Activated B cell treated with CpG ODN at 0.5 μM for 24 hours (primary cell): ENCODE measurements around the gene CACNG4. TPM values are rescaled to one million over a fixed set of nuclear protein-coding genes. Genes with fewer than 3 reads are reported as not detected.

Experiments used
- ATAC-seq: fragments of 200-7000 bp; cut with Tn5 transposase; one replicate; pipeline ENCODE4 v1.10.0; 2021; ENCODE audit warnings: low read depth, mild to moderate bottlenecking, moderate library complexity
- CTCF ChIA-PET: fragments of 350-600 bp; sonication (Branson Sonifier 250); formaldehyde crosslinking; loops from one replicate; lab custom pipeline; 2021; ENCODE audit warnings: antibody characterized with exemption; lab: Charles Lee
- POLR2A ChIA-PET: fragments of 350-600 bp; sonication (Branson Sonifier 250); formaldehyde crosslinking; loops from one replicate; lab custom pipeline; 2021; ENCODE audit warnings: antibody characterized with exemption; lab: Charles Lee
- DNase-seq: peaks from one replicate; pipeline ENCODE4 v3.0.0; 2022
- H3K27ac Mint-ChIP-seq: one replicate; pipeline ENCODE4 v1.8.0; 2020; ENCODE audit warnings: mixed read lengths
- H3K27me3 Mint-ChIP-seq: one replicate; pipeline ENCODE4 v1.8.0; 2021; ENCODE audit warnings: mixed read lengths
- H3K36me3 Mint-ChIP-seq: one replicate; pipeline ENCODE4 v1.8.0; 2021; ENCODE audit warnings: low read depth, mixed read lengths
- H3K4me1 Mint-ChIP-seq: one replicate; pipeline ENCODE4 v1.8.0; 2021; ENCODE audit warnings: mixed read lengths
- H3K4me3 Mint-ChIP-seq: one replicate; pipeline ENCODE4 v1.8.0; 2020; ENCODE audit warnings: mild to moderate bottlenecking, mixed read lengths
- H3K9me3 Mint-ChIP-seq: one replicate; pipeline ENCODE4 v1.8.0; 2020; ENCODE audit warnings: mixed read lengths
- CTCF ChIP-seq: fragments of 200-600 bp; IDR thresholded peaks from one replicate; pipeline ENCODE4 v1.8.0; 2022; ENCODE audit warnings: antibody characterized with exemption, mild to moderate bottlenecking
- intact Hi-C: fragments of 100-400 bp; cut with micrococcal nuclease; formaldehyde crosslinking; loops from one replicate; pipeline ENCODE4 v1.15.1; 2024
- total RNA-seq: library from RNA; stranded (reverse); gene quantifications from 2 replicates; pipeline ENCODE4 v1.2.3, GENCODE V29; 2022

Gene CACNG4
- not detected in 2 replicates for total RNA-seq

- CTCF ChIA-PET, result no interaction called here
- POLR2A ChIA-PET, result no interaction called here
- intact Hi-C loops, result no loop called here
- no peak for ATAC-seq
- peaks cover 18% of the 10 kb centered on the region for H3K4me1 Mint-ChIP-seq
- H3K27ac Mint-ChIP-seq, result no peak within 1 kb of the TSS
- H3K27me3 Mint-ChIP-seq, result peaks cover 56% of the 10 kb centered on the region
- no peak for TF ChIP-seq CTCF
- DNase-seq, result no peak
- H3K36me3 Mint-ChIP-seq, result no peaks in the 10 kb centered on the region
- peak within 1 kb of the TSS; percentile 61 for H3K4me3 Mint-ChIP-seq
- no peaks in the 10 kb centered on the region for H3K9me3 Mint-ChIP-seq
Measured at GRCh38 chr17:66963909-66964771, at the start of gene CACNG4. CACNG4 (plus strand) TSS chr17:66964707; CDS start chr17:66964912, 205 bp downstream.

GRCh38 chr17:66915204-66915611, 49.3 kb upstream of the CACNG4 start:
- intact Hi-C loops, result no loop called here
- no peak for TF ChIP-seq CTCF
- H3K4me3 Mint-ChIP-seq, result no peak overlapping the region
- peaks cover 15% of the 10 kb centered on the region for H3K27me3 Mint-ChIP-seq
- ATAC-seq (no peak), DNase-seq (no peak)
- no peaks in the 10 kb centered on the region for H3K4me1 Mint-ChIP-seq
- H3K27ac Mint-ChIP-seq, result no peak overlapping the region
- no peaks in the 10 kb centered on the region for H3K36me3 Mint-ChIP-seq
- peaks cover 7% of the 10 kb centered on the region for H3K9me3 Mint-ChIP-seq
- POLR2A ChIA-PET, result no interaction called here
- CTCF ChIA-PET, result no interaction called here

- DNase-seq, result no peak
- POLR2A ChIA-PET, result no interaction called here
- Mint-ChIP-seq H3K27ac (no peak overlapping the region), H3K4me3 (no peak overlapping the region), H3K36me3 (no peaks in the 10 kb centered on the region), H3K27me3 (peaks cover 15% of the 10 kb centered on the region), H3K4me1 (no peaks in the 10 kb centered on the region), H3K9me3 (peaks cover 7% of the 10 kb centered on the region)
- ATAC-seq, result no peak
- intact Hi-C loops, result no loop called here
- TF ChIP-seq CTCF, result no peak
- CTCF ChIA-PET, result no interaction called here
Measured at GRCh38 chr17:66915792-66916191, 48.7 kb upstream of the CACNG4 start.

- no peak for TF ChIP-seq CTCF
- Mint-ChIP-seq H3K27me3 (peaks cover 15% of the 10 kb centered on the region), H3K4me1 (no peaks in the 10 kb centered on the region), H3K36me3 (no peaks in the 10 kb centered on the region), H3K9me3 (peaks cover 11% of the 10 kb centered on the region), H3K4me3 (no peak overlapping the region), H3K27ac (no peak overlapping the region)
- POLR2A ChIA-PET, result no interaction called here
- DNase-seq (no peak), ATAC-seq (no peak)
- CTCF ChIA-PET, result no interaction called here
- intact Hi-C loops, result no loop called here
Measured at GRCh38 chr17:66916946-66917345, 47.6 kb upstream of the CACNG4 start.

- POLR2A ChIA-PET, result no interaction called here
- DNase-seq, result no peak
- TF ChIP-seq CTCF, result no peak
- H3K36me3 Mint-ChIP-seq, result no peaks in the 10 kb centered on the region
- no peaks in the 10 kb centered on the region for H3K4me1 Mint-ChIP-seq
- CTCF ChIA-PET, result no interaction called here
- H3K4me3 Mint-ChIP-seq, result no peak overlapping the region
- peaks cover 11% of the 10 kb centered on the region for H3K9me3 Mint-ChIP-seq
- ATAC-seq, result no peak
- H3K27me3 Mint-ChIP-seq, result peaks cover 15% of the 10 kb centered on the region
- intact Hi-C loops, result no loop called here
- no peak overlapping the region for H3K27ac Mint-ChIP-seq
Measured at GRCh38 chr17:66918896-66919295, 45.6 kb upstream of the CACNG4 start.
